ENCODE data around the gene BOD1L1.

BOD1L1 gene

DNA sequence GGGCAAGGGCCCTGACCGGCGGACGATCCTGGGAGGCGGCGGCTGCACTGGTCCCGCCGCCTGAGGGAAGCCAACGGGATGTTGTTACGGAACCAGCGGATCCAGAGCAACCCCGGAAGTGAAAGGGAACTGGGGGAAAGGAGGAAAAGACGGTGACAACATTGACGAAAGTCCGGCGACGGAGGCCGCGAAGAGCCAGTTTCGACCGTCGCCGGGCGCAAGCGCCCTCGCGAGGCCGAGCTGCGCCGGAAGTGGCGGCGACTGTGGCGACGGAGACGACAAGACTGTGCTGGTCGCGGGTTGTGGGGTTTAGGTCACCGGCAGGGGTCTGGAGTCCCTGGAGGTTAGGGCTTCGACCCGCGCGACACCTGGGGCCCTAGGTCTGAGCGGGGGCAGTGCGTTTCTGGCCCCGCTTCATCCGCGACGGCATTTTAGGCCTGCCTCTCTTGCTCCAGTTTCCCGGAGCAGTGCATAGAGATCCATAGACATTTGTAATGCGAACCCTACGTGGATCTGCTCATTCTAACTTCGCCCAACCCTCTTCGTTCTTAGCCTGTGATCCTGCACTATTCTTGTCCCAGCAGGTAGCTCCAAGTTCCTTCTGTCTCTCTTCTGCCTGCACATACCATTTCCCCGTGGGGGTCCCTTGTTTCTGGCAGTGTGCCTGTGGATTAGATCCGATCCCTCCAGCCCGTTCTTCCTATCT is at the start of gene BOD1L1:
BOD1L1 (minus strand) TSS at position 120 of the 706 bp plus-strand sequence. CDS start 138 bp downstream, outside the sequence.
- Histone ChIP-seq H3K4me3 (ENCODE audit: low read depth in 1 of 5, low read length in 5 of 5) (peak within 1 kb of the TSS; percentile 74 to 100 (median 93)), H3K36me3 (ENCODE audit: control insufficient read depth in 5 of 5, insufficient read depth in 5 of 5, low read length in 5 of 5) (peaks cover 0 to 3% (median 0%) of the 10 kb centered on the region in 5 donors), H3K9ac (ENCODE audit: low read length in 5 of 5) (peak within 1 kb of the TSS; percentile 83 to 100 (median 98)), H3K27ac (ENCODE audit: low read depth, low read length) (peak within 1 kb of the TSS; percentile 91), H3K27me3 (ENCODE audit: control insufficient read depth in 5 of 5, insufficient read depth in 4 of 5, low read length in 5 of 5) (no peaks in the 10 kb centered on the region), H3K4me1 (ENCODE audit: control insufficient read depth in 5 of 5, insufficient read depth in 5 of 5, low read length in 5 of 5) (peaks cover 5 to 34% (median 29%) of the 10 kb centered on the region in 5 donors), H3K9me3 (ENCODE audit: control insufficient read depth in 5 of 5, low read length in 5 of 5) (no peaks in the 10 kb centered on the region)

DNA sequence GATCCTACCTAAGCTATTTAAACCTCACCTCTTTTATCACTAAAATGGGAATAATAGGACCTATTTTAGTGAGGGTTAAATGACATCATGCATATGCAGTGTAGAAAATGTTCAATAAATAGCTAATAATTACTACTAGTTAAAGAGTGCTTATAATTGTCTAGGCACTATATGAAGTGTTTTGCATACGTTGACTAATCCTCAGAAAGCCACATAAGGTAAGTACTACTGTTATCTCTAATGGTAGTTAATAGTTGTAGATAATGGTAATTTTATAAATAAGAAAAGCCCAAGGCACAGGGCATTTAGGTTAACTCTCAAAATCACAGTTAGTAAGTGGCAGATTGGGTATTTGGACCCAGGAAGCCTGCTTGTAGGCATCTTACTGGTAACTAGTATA is 47.4 kb upstream of the BOD1L1 start:
- H3K4me1 ChIP-seq (ENCODE audit: control insufficient read depth in 5 of 5, insufficient read depth in 5 of 5, low read length in 5 of 5) = no peaks in the 10 kb centered on the region

DNA sequence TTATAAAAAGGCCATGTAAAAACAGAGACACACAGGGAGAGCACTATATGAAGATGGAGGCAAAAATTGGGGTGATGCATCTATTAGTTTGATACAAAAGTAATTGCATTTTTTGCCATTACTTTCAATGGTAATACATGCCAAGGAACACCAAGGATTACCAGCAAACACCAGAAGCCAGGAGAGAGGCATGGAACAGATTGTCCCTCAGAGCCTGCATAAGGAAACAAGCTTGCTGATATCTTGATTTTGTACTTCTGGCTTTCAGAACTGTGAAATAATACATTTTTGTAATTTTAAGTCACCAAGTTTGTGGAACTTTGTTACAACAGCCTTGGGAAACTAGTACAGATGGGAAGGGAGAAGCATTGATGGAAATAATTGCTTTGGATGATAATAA is 45.6 kb upstream of the BOD1L1 start:
- H3K27ac ChIP-seq (ENCODE audit: low read depth, low read length) = no peak overlapping the region
- no peaks in the 10 kb centered on the region for H3K27me3 ChIP-seq (ENCODE audit: control insufficient read depth in 5 of 5, insufficient read depth in 4 of 5, low read length in 5 of 5)
- H3K4me3 ChIP-seq (ENCODE audit: low read depth in 1 of 5, low read length in 5 of 5) = no peak overlapping the region
- no peaks in the 10 kb centered on the region for H3K36me3 ChIP-seq (ENCODE audit: control insufficient read depth in 5 of 5, insufficient read depth in 5 of 5, low read length in 5 of 5)
- H3K4me1 ChIP-seq (ENCODE audit: control insufficient read depth in 5 of 5, insufficient read depth in 5 of 5, low read length in 5 of 5) = no peaks in the 10 kb centered on the region
- peaks cover 0 to 14% (median 5%) of the 10 kb centered on the region in 5 donors for H3K9me3 ChIP-seq (ENCODE audit: control insufficient read depth in 5 of 5, low read length in 5 of 5)
- H3K9ac ChIP-seq (ENCODE audit: low read length in 5 of 5) = no peak overlapping the region

More for the DNA sequence above, 47.4 kb upstream of the BOD1L1 start:
- Histone ChIP-seq H3K4me3 (ENCODE audit: low read depth in 1 of 5, low read length in 5 of 5) (no peak overlapping the region), H3K27ac (ENCODE audit: low read depth, low read length) (no peak overlapping the region), H3K9ac (ENCODE audit: low read length in 5 of 5) (no peak overlapping the region), H3K36me3 (ENCODE audit: control insufficient read depth in 5 of 5, insufficient read depth in 5 of 5, low read length in 5 of 5) (no peaks in the 10 kb centered on the region), H3K27me3 (ENCODE audit: control insufficient read depth in 5 of 5, insufficient read depth in 4 of 5, low read length in 5 of 5) (no peaks in the 10 kb centered on the region), H3K9me3 (ENCODE audit: control insufficient read depth in 5 of 5, low read length in 5 of 5) (peaks cover 0 to 20% (median 6%) of the 10 kb centered on the region in 5 donors)

DNA sequence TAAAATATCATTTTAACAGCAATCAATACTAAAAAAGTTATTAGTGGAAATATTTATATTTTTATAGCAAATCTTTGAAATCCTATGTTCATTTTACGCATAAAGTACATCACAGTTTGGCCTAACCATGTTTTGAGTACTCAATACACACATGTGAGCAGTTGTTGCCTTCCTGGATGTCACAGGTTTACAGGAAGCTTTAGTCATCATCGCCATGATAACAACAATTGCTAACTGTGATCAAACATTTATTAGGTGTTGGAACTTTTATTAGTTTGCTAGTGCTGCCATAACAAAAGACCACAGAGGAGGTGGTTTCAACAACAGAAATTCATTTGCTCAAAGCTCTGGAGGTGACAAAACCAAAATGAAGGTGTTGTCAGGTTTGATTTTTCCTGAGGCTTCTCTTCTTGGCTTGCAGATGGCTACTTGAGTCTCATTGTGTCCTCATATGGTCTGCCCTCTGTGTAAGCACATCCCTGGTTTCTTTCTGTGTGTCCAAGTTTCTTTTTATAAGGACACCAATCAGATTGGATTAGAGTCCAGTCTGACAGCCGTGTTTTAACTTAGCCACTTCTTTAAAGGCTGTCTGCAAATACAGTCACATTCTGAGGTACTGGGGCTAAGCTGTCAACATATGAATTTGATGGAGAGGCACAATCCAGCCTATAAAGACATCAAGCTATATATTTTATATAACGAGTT is 43.1 kb upstream of the BOD1L1 start:
- Histone ChIP-seq H3K36me3 (ENCODE audit: control insufficient read depth in 5 of 5, insufficient read depth in 5 of 5, low read length in 5 of 5) (no peaks in the 10 kb centered on the region), H3K9ac (ENCODE audit: low read length in 5 of 5) (no peak overlapping the region), H3K27me3 (ENCODE audit: control insufficient read depth in 5 of 5, insufficient read depth in 4 of 5, low read length in 5 of 5) (no peaks in the 10 kb centered on the region), H3K4me3 (ENCODE audit: low read depth in 1 of 5, low read length in 5 of 5) (no peak overlapping the region), H3K27ac (ENCODE audit: low read depth, low read length) (no peak overlapping the region), H3K9me3 (ENCODE audit: control insufficient read depth in 5 of 5, low read length in 5 of 5) (peaks cover 0 to 8% (median 4%) of the 10 kb centered on the region in 5 donors), H3K4me1 (ENCODE audit: control insufficient read depth in 5 of 5, insufficient read depth in 5 of 5, low read length in 5 of 5) (no peaks in the 10 kb centered on the region)

DNA sequence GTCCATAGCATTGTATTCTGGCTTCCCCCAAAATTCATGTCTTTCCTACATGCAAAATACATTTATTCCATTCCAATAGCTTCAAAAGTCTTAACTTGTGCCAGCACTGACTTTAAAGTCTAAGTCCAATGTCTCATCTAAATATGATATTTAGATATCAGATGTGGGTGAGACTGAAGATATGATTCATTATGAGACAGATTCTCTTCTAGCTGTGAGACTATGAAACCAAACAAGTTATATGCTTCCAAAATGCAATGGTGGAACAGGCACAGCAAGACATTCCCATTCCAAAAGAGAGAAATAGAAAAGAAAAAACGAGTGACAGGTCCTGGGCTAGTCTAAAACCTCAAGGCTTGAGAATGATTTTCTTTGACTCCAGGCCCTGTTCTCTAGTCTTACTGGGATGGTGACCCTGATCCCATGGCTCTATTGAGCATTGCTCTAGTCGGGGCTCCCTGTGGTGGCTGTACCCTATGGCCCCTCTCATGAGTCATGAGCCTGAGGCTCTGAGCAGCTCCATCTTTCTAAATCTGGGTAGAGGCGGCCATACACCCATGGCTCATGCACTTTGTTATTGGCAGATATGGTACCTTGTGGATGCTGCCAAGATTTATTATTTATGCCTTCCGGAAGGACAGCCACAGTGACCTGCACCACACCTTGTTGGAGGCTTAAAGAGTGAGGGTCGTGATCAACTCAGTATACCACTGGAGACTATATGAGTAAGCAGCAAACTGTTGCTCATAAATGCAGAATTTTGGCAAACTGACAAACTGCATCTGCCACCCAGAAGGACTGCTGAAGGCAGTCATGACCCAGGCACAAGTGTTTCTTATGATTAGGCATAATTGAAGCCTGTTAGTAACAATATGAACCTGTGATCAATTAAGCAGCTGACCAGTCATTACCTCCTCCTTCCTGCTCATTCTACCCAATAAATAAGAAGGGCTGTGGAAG is 38.5 kb upstream of the BOD1L1 start:
- H3K27ac ChIP-seq (ENCODE audit: low read depth, low read length) = no peak overlapping the region
- H3K4me3 ChIP-seq (ENCODE audit: low read depth in 1 of 5, low read length in 5 of 5) = no peak overlapping the region

DNA sequence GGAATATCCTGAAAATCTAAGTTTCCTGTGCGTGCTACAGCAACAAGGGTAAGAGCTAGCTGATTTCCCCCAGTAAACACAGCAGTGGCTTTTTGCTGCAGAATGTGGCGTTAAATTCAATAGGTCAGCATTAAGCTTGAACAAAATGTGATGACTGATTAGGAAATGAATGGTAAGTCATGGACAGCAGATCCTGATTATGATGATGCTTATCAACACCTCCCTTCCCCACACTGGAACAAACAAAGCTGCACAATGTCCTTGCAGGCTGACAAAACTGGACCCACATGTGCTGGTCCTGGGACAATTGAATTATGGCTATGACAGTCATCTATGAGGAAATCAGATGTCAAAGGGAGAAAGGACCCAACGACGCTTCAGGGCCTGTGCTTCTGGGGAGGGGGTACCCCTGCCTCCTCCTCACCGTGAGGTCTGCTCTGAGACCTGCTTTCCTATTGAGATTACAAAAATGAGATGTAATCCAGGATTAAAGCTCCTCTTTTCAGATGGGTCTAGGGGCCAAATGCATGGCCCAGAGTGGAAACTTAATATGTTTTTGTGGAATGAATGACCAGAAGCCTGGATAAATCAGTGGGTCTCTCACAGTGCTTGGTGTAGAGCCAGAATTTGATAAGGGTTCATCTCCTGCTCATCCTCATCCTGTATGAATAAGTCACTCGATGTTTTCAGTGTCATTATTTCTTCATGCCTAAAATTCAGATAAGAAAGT is 32.0 kb upstream of the BOD1L1 start:
- Histone ChIP-seq H3K27ac (ENCODE audit: low read depth, low read length) (no peak overlapping the region), H3K36me3 (ENCODE audit: control insufficient read depth in 5 of 5, insufficient read depth in 5 of 5, low read length in 5 of 5) (no peaks in the 10 kb centered on the region), H3K27me3 (ENCODE audit: control insufficient read depth in 5 of 5, insufficient read depth in 4 of 5, low read length in 5 of 5) (peaks cover 0 to 2% (median 0%) of the 10 kb centered on the region in 5 donors), H3K4me1 (ENCODE audit: control insufficient read depth in 5 of 5, insufficient read depth in 5 of 5, low read length in 5 of 5) (peaks cover 0 to 8% (median 5%) of the 10 kb centered on the region in 5 donors), H3K9me3 (ENCODE audit: control insufficient read depth in 5 of 5, low read length in 5 of 5) (no peaks in the 10 kb centered on the region), H3K4me3 (ENCODE audit: low read depth in 1 of 5, low read length in 5 of 5) (no peak overlapping the region), H3K9ac (ENCODE audit: low read length in 5 of 5) (no peak overlapping the region)

More for the DNA sequence above, 38.5 kb upstream of the BOD1L1 start:
- H3K27me3 ChIP-seq (ENCODE audit: control insufficient read depth in 5 of 5, insufficient read depth in 4 of 5, low read length in 5 of 5) = no peaks in the 10 kb centered on the region
- no peaks in the 10 kb centered on the region for H3K9me3 ChIP-seq (ENCODE audit: control insufficient read depth in 5 of 5, low read length in 5 of 5)
- no peaks in the 10 kb centered on the region for H3K36me3 ChIP-seq (ENCODE audit: control insufficient read depth in 5 of 5, insufficient read depth in 5 of 5, low read length in 5 of 5)
- no peak overlapping the region for H3K9ac ChIP-seq (ENCODE audit: low read length in 5 of 5)
- no peaks in the 10 kb centered on the region for H3K4me1 ChIP-seq (ENCODE audit: control insufficient read depth in 5 of 5, insufficient read depth in 5 of 5, low read length in 5 of 5)

DNA sequence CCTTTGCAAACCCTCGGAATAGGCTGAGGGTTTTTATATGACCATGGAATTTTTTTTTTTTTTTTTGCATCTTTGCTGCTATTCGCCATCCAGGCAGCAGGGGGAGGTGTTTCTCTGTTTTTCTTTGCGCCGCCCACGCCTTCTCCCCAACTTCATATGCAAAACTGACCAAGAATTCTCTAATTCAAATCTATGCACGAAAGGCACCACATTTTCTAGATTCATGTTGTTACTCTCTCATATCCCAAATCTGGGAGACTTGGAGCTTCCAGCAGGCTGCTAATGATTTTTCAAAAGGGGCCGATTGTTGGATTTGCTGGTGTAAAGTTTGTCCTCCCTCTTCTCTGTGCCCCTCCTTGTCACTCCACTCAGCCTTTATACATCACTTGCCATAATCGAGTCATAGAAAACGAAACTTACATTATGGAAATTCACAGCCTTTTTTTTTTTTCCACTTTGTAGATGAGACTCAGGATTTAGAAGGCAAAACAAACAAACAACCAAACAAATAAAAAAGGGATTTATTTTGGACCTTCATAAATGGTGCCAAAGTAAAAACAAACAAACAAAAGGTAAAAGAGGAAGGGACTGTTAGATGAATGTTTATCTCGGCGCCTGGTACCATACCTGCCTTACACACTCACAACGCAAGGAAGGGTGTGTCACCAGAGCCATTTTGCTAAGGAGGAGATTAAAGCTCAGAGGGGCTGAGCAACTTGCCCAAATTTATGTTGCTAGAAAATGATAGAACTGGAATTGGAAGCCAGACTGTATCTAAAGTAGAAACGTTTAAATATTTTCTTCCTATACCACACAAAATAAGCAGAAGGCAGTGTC is 29.3 kb upstream of the BOD1L1 start:
- Histone ChIP-seq H3K27me3 (ENCODE audit: control insufficient read depth in 5 of 5, insufficient read depth in 4 of 5, low read length in 5 of 5) (peaks cover 0 to 2% (median 0%) of the 10 kb centered on the region in 5 donors), H3K9ac (ENCODE audit: low read length in 5 of 5) (peak overlapping the region in 1 of 5 donors; percentile 31), H3K27ac (ENCODE audit: low read depth, low read length) (no peak overlapping the region), H3K36me3 (ENCODE audit: control insufficient read depth in 5 of 5, insufficient read depth in 5 of 5, low read length in 5 of 5) (no peaks in the 10 kb centered on the region), H3K4me1 (ENCODE audit: control insufficient read depth in 5 of 5, insufficient read depth in 5 of 5, low read length in 5 of 5) (peaks cover 0 to 12% (median 9%) of the 10 kb centered on the region in 5 donors), H3K9me3 (ENCODE audit: control insufficient read depth in 5 of 5, low read length in 5 of 5) (no peaks in the 10 kb centered on the region), H3K4me3 (ENCODE audit: low read depth in 1 of 5, low read length in 5 of 5) (peak overlapping the region in 4 of 5 donors; percentile 41 to 50 (median 46))

DNA sequence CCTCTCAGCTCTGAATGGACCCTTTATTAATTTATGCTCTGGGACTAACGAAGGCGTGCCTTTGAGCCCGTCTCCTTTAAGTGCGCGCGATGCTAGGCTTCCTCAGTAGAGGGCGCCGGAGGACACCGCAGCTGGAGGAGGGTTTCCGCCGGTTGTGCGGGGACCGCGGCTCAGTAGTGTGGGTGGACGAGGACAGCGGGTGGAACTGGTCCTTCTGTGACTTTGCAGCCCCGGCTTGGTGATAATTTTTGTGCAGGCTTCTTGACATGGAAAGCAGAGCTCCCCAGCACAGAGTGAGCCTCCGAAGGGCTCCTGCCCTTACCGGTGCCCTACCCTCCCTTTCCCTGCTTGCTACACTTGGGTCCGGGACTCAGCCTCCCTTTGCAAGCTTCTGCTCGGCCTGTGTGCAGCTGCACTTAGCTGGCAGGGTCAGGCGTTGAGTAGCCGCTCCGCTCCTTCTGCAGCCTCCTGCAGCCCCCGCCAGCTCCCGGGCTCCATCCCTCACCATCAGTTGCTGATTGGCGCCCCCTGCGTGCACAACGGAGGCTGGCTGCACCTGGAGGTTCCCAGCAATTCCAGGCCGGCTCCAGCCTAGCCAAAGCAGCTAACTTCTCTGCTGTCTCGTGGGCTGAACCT is 26.8 kb upstream of the BOD1L1 start:
- H3K4me3 ChIP-seq (ENCODE audit: low read depth in 1 of 5, low read length in 5 of 5) = peak overlapping the region; percentile 63 to 82 (median 74)
- H3K9ac ChIP-seq (ENCODE audit: low read length in 5 of 5) = no peak overlapping the region
- no peaks in the 10 kb centered on the region for H3K9me3 ChIP-seq (ENCODE audit: control insufficient read depth in 5 of 5, low read length in 5 of 5)
- H3K4me1 ChIP-seq (ENCODE audit: control insufficient read depth in 5 of 5, insufficient read depth in 5 of 5, low read length in 5 of 5) = peaks cover 0 to 12% (median 9%) of the 10 kb centered on the region in 5 donors
- no peaks in the 10 kb centered on the region for H3K36me3 ChIP-seq (ENCODE audit: control insufficient read depth in 5 of 5, insufficient read depth in 5 of 5, low read length in 5 of 5)
- H3K27ac ChIP-seq (ENCODE audit: low read depth, low read length) = no peak overlapping the region
- peaks cover 0 to 2% (median 0%) of the 10 kb centered on the region in 5 donors for H3K27me3 ChIP-seq (ENCODE audit: control insufficient read depth in 5 of 5, insufficient read depth in 4 of 5, low read length in 5 of 5)
